Loucy (cell line): ENCODE data around the gene SSB.

ENCODE experiments used
- H2AFZ ChIP-seq: fragments of 200-600 bp; sonication (generic); 2 replicates; pipeline ENCODE4 v1.6.0; 2016; ENCODE audit warnings: antibody characterized with exemption, mild to moderate bottlenecking, low read length, moderate library complexity
- H3F3A ChIP-seq: fragments of 200-600 bp; 2 replicates; pipeline ENCODE4 v1.6.0; 2016; ENCODE audit warnings: antibody characterized with exemption, low read depth, mild to moderate bottlenecking
- H3K27me3 ChIP-seq: fragments of 200-600 bp; sonication (generic); 2 replicates; pipeline ENCODE4 v1.6.1; 2014; ENCODE audit warnings: low read length, mild to moderate bottlenecking; ENCODE audit not compliant: insufficient read depth, poor library complexity, severe bottlenecking
- H3K36me3 ChIP-seq: fragments of 200-600 bp; sonication (generic); 2 replicates; pipeline ENCODE4 v1.6.1; 2016; ENCODE audit warnings: low read length; ENCODE audit not compliant: insufficient read depth
- H3K4me1 ChIP-seq: fragments of 200-600 bp; sonication (generic); 2 replicates; pipeline ENCODE4 v1.5.1; 2014; ENCODE audit warnings: low read length, mild to moderate bottlenecking; ENCODE audit not compliant: insufficient read depth, poor library complexity, severe bottlenecking
- H3K4me2 ChIP-seq: fragments of 200-600 bp; sonication (generic); 2 replicates; pipeline ENCODE4 v1.6.0; 2014; ENCODE audit warnings: antibody characterized with exemption, low read length, low read depth, mild to moderate bottlenecking; ENCODE audit not compliant: poor library complexity, severe bottlenecking
- H3K4me3 ChIP-seq: fragments of 200-600 bp; sonication (generic); 2 replicates; pipeline ENCODE4 v1.5.1; 2014; ENCODE audit warnings: low read length, mild to moderate bottlenecking, mixed read lengths; ENCODE audit not compliant: poor library complexity, severe bottlenecking
- H3K79me2 ChIP-seq: fragments of 200-600 bp; sonication (generic); 2 replicates; pipeline ENCODE4 v1.6.1; 2014; ENCODE audit warnings: low read length; ENCODE audit not compliant: insufficient read depth
- H3K9ac ChIP-seq: fragments of 200-600 bp; sonication (generic); 2 replicates; pipeline ENCODE4 v1.6.0; 2014; ENCODE audit warnings: mild to moderate bottlenecking, low read depth, low read length, moderate library complexity; ENCODE audit not compliant: poor library complexity, severe bottlenecking
- H3K9me2 ChIP-seq: fragments of 200-600 bp; sonication (generic); replicated peaks from 2 replicates; pipeline ENCODE4 v1.6.1; 2016; ENCODE audit warnings: low read depth, low read length, mixed read lengths
- H3K9me3 ChIP-seq: fragments of 200-600 bp; sonication (generic); 2 replicates; pipeline ENCODE4 v1.6.1; 2014; ENCODE audit warnings: mild to moderate bottlenecking, antibody characterized with exemption, low read length, low read depth; ENCODE audit not compliant: insufficient read depth
- H4K20me1 ChIP-seq: fragments of 200-600 bp; sonication (generic); 2 replicates; pipeline ENCODE4 v1.6.0; 2014; ENCODE audit warnings: antibody characterized with exemption, low read length, mild to moderate bottlenecking; ENCODE audit not compliant: insufficient read depth, poor library complexity, severe bottlenecking
- CTCF ChIP-seq: fragments of 200-600 bp; sonication (generic); conservative IDR thresholded peaks from 2 replicates; pipeline ENCODE4 v1.5.1; 2014; ENCODE audit warnings: mild to moderate bottlenecking, antibody characterized with exemption, low read length
- EZH2phosphoT487 ChIP-seq: fragments of 200-600 bp; IDR thresholded peaks from 2 replicates; pipeline ENCODE4 v1.6.1; 2018; ENCODE audit warnings: antibody characterized with exemption, mild to moderate bottlenecking, moderate library complexity, borderline replicate concordance

Gene SSB

DNA sequence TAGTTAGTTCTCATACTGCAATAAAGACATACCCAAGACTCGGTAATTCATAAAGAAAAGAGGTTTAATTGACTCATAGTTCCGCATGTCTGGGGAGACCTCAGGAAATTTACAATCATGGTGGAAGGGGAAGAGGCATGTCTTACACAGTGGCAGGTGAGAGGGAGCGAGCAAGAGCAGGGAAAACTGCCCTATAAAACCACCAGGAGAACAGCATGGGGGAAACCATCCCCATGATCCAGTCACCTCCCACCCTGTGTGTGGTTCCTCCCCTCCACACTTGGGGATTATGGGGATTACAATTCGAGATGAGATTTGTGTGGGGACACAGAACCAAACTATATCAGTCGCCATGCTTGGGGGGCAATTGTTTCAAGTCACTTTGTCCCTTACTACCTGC lies 1.1 kb upstream of the SSB start:
- Histone ChIP-seq H3K4me2 (no peak overlapping the region), H3K36me3 (no peaks in the 10 kb centered on the region), H3F3A (peaks cover 3% of the 10 kb centered on the region; the same call in 1 of the 2 replicates), H3K4me3 (no peak overlapping the region), H4K20me1 (peaks cover 31% of the 10 kb centered on the region), H2AFZ (no peak overlapping the region), H3K79me2 (peaks cover 38% of the 10 kb centered on the region), H3K9me2 (no peaks in the 10 kb centered on the region), H3K9ac (no peak overlapping the region), H3K4me1 (peaks cover 32% of the 10 kb centered on the region), H3K27me3 (no peaks in the 10 kb centered on the region), H3K9me3 (no peaks in the 10 kb centered on the region)
- TF ChIP-seq EZH2phosphoT487: no peak
- no peak for TF ChIP-seq CTCF

DNA sequence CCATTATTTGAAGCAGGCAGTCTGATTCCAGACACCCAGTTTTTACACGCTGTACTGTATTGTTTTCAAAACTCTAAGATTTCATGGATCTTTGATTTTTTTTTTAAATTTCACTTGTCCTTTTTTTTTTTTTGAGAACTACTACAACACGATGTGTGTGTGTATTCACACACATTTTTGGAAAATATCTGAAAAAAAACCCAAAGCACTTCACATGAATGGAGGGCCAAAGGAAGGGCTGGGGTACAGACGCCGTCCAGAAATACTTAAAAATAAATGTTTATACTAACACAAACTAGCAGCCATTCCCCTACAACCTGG lies 314 bp upstream of the SSB start:
- peak overlapping the region; percentile 93 for H3K4me2 ChIP-seq
- H3K9ac ChIP-seq: peak overlapping the region; percentile 89
- H3K4me1 ChIP-seq: peaks cover 39% of the 10 kb centered on the region
- H4K20me1 ChIP-seq: peaks cover 38% of the 10 kb centered on the region
- H3K4me3 ChIP-seq: peak overlapping the region; percentile 96
- H3K27me3 ChIP-seq: no peaks in the 10 kb centered on the region
- H3F3A ChIP-seq: peaks cover 3% of the 10 kb centered on the region; the same call in 1 of the 2 replicates
- no peaks in the 10 kb centered on the region for H3K36me3 ChIP-seq
- H2AFZ ChIP-seq: peak overlapping the region; percentile 87
- H3K79me2 ChIP-seq: peaks cover 45% of the 10 kb centered on the region
- TF ChIP-seq EZH2phosphoT487: no peak
- no peak for TF ChIP-seq CTCF
- H3K9me2 ChIP-seq: no peaks in the 10 kb centered on the region
- no peaks in the 10 kb centered on the region for H3K9me3 ChIP-seq

GRCh38 chr2:169803480-169803879 lies 4.8 kb downstream of the SSB start:
- H3F3A ChIP-seq: peaks cover 3% of the 10 kb centered on the region; the same call in 1 of the 2 replicates
- H3K79me2 ChIP-seq: peaks cover 58% of the 10 kb centered on the region
- H3K36me3 ChIP-seq: peaks cover 33% of the 10 kb centered on the region

More at GRCh38 chr2:169803480-169803879, 4.8 kb downstream of the SSB start:
- H3K4me3 ChIP-seq: peak overlapping the region; percentile 47
- no peak for TF ChIP-seq CTCF
- no peak for TF ChIP-seq EZH2phosphoT487
- H4K20me1 ChIP-seq: peaks cover 63% of the 10 kb centered on the region
- H2AFZ ChIP-seq: no peak overlapping the region
- H3K4me1 ChIP-seq: peaks cover 39% of the 10 kb centered on the region
- H3K4me2 ChIP-seq: peak overlapping the region; percentile 93
- H3K9me3 ChIP-seq: no peaks in the 10 kb centered on the region
- no peaks in the 10 kb centered on the region for H3K27me3 ChIP-seq
- peak overlapping the region; percentile 53 for H3K9ac ChIP-seq
- no peaks in the 10 kb centered on the region for H3K9me2 ChIP-seq
